ENCODE data around the gene ROBO2.

DNA sequence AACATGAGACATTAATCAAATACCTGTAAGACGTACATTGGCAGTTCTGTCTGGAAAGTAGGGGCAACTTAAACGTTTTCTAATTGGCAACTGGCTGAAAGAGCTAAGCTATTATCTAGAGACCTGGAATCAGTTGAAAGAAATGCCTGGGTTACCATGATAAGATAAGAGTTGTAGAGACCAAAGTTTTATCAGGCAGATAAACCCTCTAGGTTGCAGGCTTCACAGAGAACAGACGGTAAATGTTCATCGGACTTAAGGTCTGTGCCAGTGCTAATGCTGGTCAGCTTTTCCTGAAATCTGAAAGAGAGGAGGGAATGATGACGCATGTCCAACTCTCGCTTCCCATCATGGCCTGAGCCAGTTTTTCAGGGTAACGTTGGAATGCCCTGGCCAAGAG lies 196.2 kb downstream of the ROBO2 start:
- TF ChIP-seq SP1 (IDR thresholded peaks at IDR 0.05) (no peak), BHLHE40 (IDR thresholded peaks at IDR 0.05; ENCODE audit: borderline replicate concordance) (no peak), FOXA1 (IDR thresholded peaks at IDR 0.05) (no peak)

All from HEK293T (cell line).